Fibroblast of lung (primary cell): ENCODE results near the gene MSLN. TPM values are rescaled to one million over a fixed set of nuclear protein-coding genes. Genes with fewer than 3 reads are reported as not detected.
A peak's percentile ranks its signal among the peaks of the same experiment; 100 is the strongest.

Source experiments
- DNase-seq, 2 donors: peaks; one replicate each; pipeline versions ENCODE4 v3.0.0 to v3.0.0-alpha.2; 2010; ENCODE audit warnings: low read depth in 2 of 2
- H2AFZ ChIP-seq: 2 replicates; pipeline ENCODE4 v1.5.1; 2012; ENCODE audit warnings: low read length, control low read depth, inconsistent platforms
- H3K27ac ChIP-seq: 2 replicates; pipeline ENCODE4 v1.5.1; 2011; ENCODE audit warnings: low read length, control low read depth; ENCODE audit not compliant: insufficient read depth
- H3K27me3 ChIP-seq: 2 replicates; pipeline ENCODE4 v1.5.1; 2011; ENCODE audit warnings: mild to moderate bottlenecking, low read length; ENCODE audit not compliant: control insufficient read depth, insufficient read depth
- H3K36me3 ChIP-seq: 2 replicates; pipeline ENCODE4 v1.5.1; 2011; ENCODE audit warnings: low read length; ENCODE audit not compliant: control insufficient read depth, insufficient read depth
- H3K4me1 ChIP-seq: 2 replicates; pipeline ENCODE4 v1.5.1; 2011; ENCODE audit warnings: low read length; ENCODE audit not compliant: control insufficient read depth, insufficient read depth; ENCODE audit errors: extremely low read depth
- H3K4me2 ChIP-seq: 2 replicates; pipeline ENCODE4 v1.5.1; 2011; ENCODE audit warnings: low read length, control low read depth; ENCODE audit not compliant: insufficient read depth; ENCODE audit errors: extremely low read depth
- H3K4me3 ChIP-seq, 4 experiments: fragments of 200-600 bp in 1 of 4; sonication (generic) in 1 of 4; replicated peaks in 1 of 4; 2 replicates each; pipeline ENCODE4 v1.5.1; 2011 to 2016; ENCODE audit warnings: low read length in 4 of 4, low read depth in 3 of 4, mild to moderate bottlenecking in 3 of 4, control low read depth in 2 of 4, inconsistent platforms in 1 of 4, mixed read lengths in 1 of 4; ENCODE audit not compliant: insufficient read depth in 1 of 4; ENCODE audit errors: control extremely low read depth in 1 of 4
- H3K79me2 ChIP-seq: 2 replicates; pipeline ENCODE4 v1.5.1; 2012; ENCODE audit warnings: mild to moderate bottlenecking, low read length, inconsistent platforms; ENCODE audit not compliant: control insufficient read depth, insufficient read depth
- H3K9ac ChIP-seq: 2 replicates; pipeline ENCODE4 v1.5.1; 2011; ENCODE audit warnings: mild to moderate bottlenecking, low read length, control low read depth; ENCODE audit not compliant: insufficient read depth
- H3K9me3 ChIP-seq: 2 replicates; pipeline ENCODE4 v1.5.1; 2012; ENCODE audit warnings: low read depth, low read length; ENCODE audit not compliant: control insufficient read depth, insufficient read depth
- H4K20me1 ChIP-seq: 2 replicates; pipeline ENCODE4 v1.5.1; 2011; ENCODE audit warnings: low read length; ENCODE audit not compliant: control insufficient read depth, insufficient read depth; ENCODE audit errors: extremely low read depth
- CTCF ChIP-seq, 2 donors: IDR thresholded peaks in 1 of 2; conservative IDR thresholded peaks in 1 of 2; 1 replicate in 1 of 2; 2 replicates in 1 of 2; pipeline ENCODE4 v1.5.1; 2011 to 2012; ENCODE audit warnings: low read length in 2 of 2, control low read depth in 1 of 2, inconsistent platforms in 1 of 2, low read depth in 1 of 2, mild to moderate bottlenecking in 1 of 2
- EZH2 ChIP-seq: IDR thresholded peaks from 2 replicates; pipeline ENCODE4 v1.5.1; 2012; ENCODE audit warnings: low read length, control low read depth, mild to moderate bottlenecking; ENCODE audit errors: missing control alignments
- polyA plus RNA-seq, 2 donors: library from polyadenylated mRNA; depleted of rRNA in 1 of 2; stranded (reverse) in 1 of 2; unstranded in 1 of 2; fragments of >200 nt; gene quantifications; 2 replicates each; pipeline ENCODE4 v1.2.1, GENCODE V29; 2011 to 2012; ENCODE audit warnings: missing spikeins in 1 of 2
- total RNA-seq: library from RNA; depleted of rRNA; stranded (reverse); fragments of >200 nt; gene quantifications from 2 replicates; pipeline ENCODE4 v1.2.1, GENCODE V29; 2014

MSLN gene
- total and polyA plus RNA-seq, 2 donors (not counting 1 experiment from before 2014, with no cell fraction given): not detected

DNA sequence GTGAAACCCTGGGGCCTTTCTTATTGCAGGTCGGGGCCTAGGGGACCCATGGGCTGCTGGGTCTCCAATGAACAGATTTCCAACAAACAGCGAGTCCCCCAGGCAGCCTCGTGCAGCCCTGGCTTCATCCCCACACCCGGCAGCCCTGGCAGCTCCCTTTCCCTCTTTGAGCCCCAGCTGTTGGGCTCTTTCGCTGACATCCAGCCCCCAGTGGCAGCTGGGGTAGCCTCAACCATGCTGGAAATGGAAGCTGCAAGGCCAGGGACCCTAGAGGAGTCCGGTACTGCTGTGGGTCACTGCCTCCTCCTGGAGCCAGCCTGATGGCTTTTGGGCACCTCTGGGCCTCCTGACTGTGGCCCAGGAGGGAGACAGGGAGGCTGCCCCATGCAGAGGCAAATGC is 21.7 kb downstream of the MSLN start:
- Histone ChIP-seq H3K27me3 (no peaks in the 10 kb centered on the region), H3K9ac (no peak overlapping the region), H3K9me3 (no peaks in the 10 kb centered on the region), H3K4me3 (no peak overlapping the region), H2AFZ (no peak overlapping the region), H3K79me2 (peaks cover 5% of the 10 kb centered on the region), H4K20me1 (no peaks in the 10 kb centered on the region), H3K27ac (no peak overlapping the region), H3K4me1 (peaks cover 2% of the 10 kb centered on the region), H3K36me3 (peaks cover 10% of the 10 kb centered on the region), H3K4me2 (no peak overlapping the region)
- no peak for TF ChIP-seq EZH2
- TF ChIP-seq CTCF (conservative IDR thresholded peaks at IDR 0.05 in 1 of 2, IDR thresholded peaks at IDR 0.05 in 1 of 2; ENCODE audit: low read depth in 1 of 2, low read length in 2 of 2): no peak
- DNase-seq: no peak

- TF ChIP-seq CTCF (conservative IDR thresholded peaks at IDR 0.05 in 1 of 2, IDR thresholded peaks at IDR 0.05 in 1 of 2; ENCODE audit: low read depth in 1 of 2, low read length in 2 of 2) (no peak), EZH2 (no peak)
- no peak overlapping the region for H2AFZ ChIP-seq
- no peaks in the 10 kb centered on the region for H4K20me1 ChIP-seq
- H3K9me3 ChIP-seq: no peaks in the 10 kb centered on the region
- no peak overlapping the region for H3K4me3 ChIP-seq
- H3K4me2 ChIP-seq: no peak overlapping the region
- H3K79me2 ChIP-seq: peaks cover 11% of the 10 kb centered on the region
- no peak overlapping the region for H3K27ac ChIP-seq
- peaks cover 10% of the 10 kb centered on the region for H3K36me3 ChIP-seq
- H3K27me3 ChIP-seq: no peaks in the 10 kb centered on the region
- peaks cover 3% of the 10 kb centered on the region for H3K4me1 ChIP-seq
- no peak for DNase-seq
- no peak overlapping the region for H3K9ac ChIP-seq
These were observed 22.4 kb downstream of the MSLN start for GRCh38 chr16:782766-783403.

DNA sequence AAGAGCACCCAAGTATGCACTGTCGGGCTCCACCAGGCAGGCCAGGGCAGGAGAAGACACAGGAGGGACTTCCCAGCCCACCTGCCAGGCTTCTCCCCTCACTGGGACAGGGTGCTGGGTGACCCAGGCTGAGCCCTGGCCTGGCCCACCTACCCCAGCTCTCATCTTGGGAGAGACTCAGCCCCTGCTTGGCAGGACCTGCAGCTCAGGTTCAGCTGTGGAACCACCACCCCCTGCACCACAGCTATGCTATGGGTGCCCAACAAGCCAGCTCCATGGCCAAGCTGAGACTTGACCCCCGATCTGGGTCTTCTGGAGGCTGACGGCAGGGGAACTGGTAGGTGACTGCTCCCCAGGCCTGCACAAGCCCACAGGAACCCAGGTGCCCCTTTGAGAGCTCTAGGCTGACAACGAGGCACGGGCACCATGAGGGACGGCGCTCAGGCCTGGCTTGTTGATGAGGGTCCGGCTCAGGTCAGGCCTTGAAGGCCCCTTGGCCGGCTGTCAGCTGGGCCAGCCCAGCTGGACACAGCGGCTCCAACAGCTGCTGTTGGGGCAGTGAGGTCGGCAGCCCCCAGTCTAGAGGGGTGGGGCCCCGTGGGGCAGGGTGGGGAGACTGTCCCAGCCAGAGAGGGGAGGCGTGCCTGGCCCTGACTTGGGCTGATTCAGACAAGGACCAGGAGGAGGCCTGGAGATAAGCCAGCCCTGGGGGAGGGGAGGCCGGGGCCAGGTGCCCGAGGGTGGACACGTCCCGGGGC is 23.0 kb downstream of the MSLN start:
- peak; percentile 8 to 31 for DNase-seq
- Histone ChIP-seq H3K9ac (no peak overlapping the region), H3K27me3 (no peaks in the 10 kb centered on the region), H3K4me3 (no peak overlapping the region), H3K79me2 (peaks cover 12% of the 10 kb centered on the region), H2AFZ (no peak overlapping the region), H4K20me1 (no peaks in the 10 kb centered on the region), H3K4me1 (peaks cover 3% of the 10 kb centered on the region), H3K36me3 (peaks cover 10% of the 10 kb centered on the region), H3K27ac (no peak overlapping the region), H3K4me2 (no peak overlapping the region), H3K9me3 (no peaks in the 10 kb centered on the region)
- no peak for TF ChIP-seq EZH2
